T-helper 2 cell treated with Interferon-gamma antibody and Interleukin-4, amounts not matched to agents 100 ng/mL and 5 ng/mL, for 36 hours (primary cell): ENCODE data around the gene MYO1F. TPM values are rescaled to one million over a fixed set of nuclear protein-coding genes. Genes with fewer than 3 reads are reported as not detected.

Experiments used
- intact Hi-C: fragments of 100-400 bp; cut with micrococcal nuclease; formaldehyde crosslinking; loops from one replicate; pipeline ENCODE4 v1.15.1; 2023
- total RNA-seq: library from RNA; stranded (reverse); gene quantifications from 2 replicates; pipeline ENCODE4 v1.2.3, GENCODE V29; 2022

The MYO1F gene
- total RNA-seq, 1 donor from 2014 or later, result 385 TPM

DNA sequence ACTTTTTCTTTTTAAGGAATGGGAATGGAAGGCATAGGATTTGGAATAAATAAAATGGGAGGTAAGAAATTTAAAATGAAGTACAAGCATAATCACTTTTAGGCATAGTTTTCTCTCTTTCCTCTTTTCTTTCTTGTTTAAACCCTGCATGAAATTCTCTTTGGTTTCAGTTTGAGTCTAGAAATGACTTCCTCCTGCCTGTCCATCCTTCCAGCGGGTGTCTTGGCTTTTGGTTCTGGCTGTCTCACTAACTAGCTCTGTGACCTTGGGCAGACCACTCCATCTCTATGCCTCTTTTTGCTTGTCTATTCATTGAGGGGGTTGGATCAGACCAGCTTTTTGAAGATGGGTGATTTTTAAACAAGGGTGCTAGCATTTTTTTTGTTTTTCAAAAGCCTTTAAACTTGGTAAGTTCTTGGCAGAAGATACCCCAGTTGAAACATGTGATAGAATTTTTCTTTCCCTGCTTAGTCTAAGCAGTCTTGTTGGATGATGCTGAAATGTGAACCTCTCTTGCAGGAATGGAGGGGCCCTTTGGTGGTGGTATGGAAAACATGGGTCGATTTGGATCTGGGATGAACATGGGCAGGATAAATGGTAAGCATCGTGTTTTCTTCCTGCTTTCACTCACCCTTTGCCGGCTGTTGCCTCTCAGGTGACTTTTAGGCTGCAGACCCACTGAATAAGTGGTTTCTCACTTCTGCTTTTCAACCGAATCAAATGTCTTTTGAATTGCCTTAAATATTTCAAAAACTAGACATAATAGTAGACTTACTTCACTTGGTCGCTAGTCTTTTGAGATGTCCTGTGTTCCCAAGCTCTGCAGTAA is 103.4 kb downstream of the MYO1F start:
- intact Hi-C loops, result no loop called here

Other genes with a start within 250 kb of the MYO1F start
- gene KANK3, start 234.2 kb downstream of the MYO1F start, total RNA-seq, result 1.5 and 2.2 TPM in 2 replicates
- 0.30 and 0.36 TPM in 2 replicates for gene ANGPTL4, start 213.3 kb downstream of the MYO1F start, total RNA-seq
- 98.3 and 99.9 TPM in 2 replicates for gene RAB11B, start 187.1 kb downstream of the MYO1F start, total RNA-seq
- gene MARCHF2, start 164.1 kb downstream of the MYO1F start, total RNA-seq, result 16.9 and 17.5 TPM in 2 replicates
- gene HNRNPM, start 132.5 kb downstream of the MYO1F start, total RNA-seq, result 323 and 328 TPM in 2 replicates
- gene PRAM1, start 74.8 kb downstream of the MYO1F start, total RNA-seq, result 1.4 and 2.5 TPM in 2 replicates
- 32.7 and 38.4 TPM in 2 replicates for gene ZNF414, start 63.3 kb downstream of the MYO1F start, total RNA-seq
- 6.4 and 8.4 TPM in 2 replicates for gene ADAMTS10, start 33.3 kb upstream of the MYO1F start, total RNA-seq
- gene NFILZ, start 53.2 kb upstream of the MYO1F start, total RNA-seq, result not detected in 2 replicates
- not detected in 2 replicates for gene ACTL9, start 121.4 kb upstream of the MYO1F start, total RNA-seq
- gene OR2Z1, start 144.2 kb upstream of the MYO1F start, total RNA-seq, result not detected in 2 replicates